Activated CD4-positive, alpha-beta T cell treated with anti-CD3 and anti-CD28 coated beads, Interleukin-2, amount 50 U/mL, for 1 hour (primary cell): ENCODE data around the gene DLK1.

Experiments
- DNase-seq: peaks from one replicate; pipeline ENCODE4 v3.0.0-alpha.2; 2020

The DLK1 gene

GRCh38 chr14:100778951-100779690 is 52.4 kb downstream of the DLK1 start:
- no peak for DNase-seq

GRCh38 chr14:100779691-100780080 is 53.0 kb downstream of the DLK1 start:
- no peak for DNase-seq

GRCh38 chr14:100780246-100780645 is 53.6 kb downstream of the DLK1 start:
- DNase-seq = no peak

GRCh38 chr14:100780646-100781355 is 54.1 kb downstream of the DLK1 start:
- no peak for DNase-seq

- DNase-seq = no peak
Observed at GRCh38 chr14:100781952-100782351, 55.3 kb downstream of the DLK1 start.

- no peak for DNase-seq
Observed at GRCh38 chr14:100782516-100783320, 56.0 kb downstream of the DLK1 start.

- no peak for DNase-seq
Observed at GRCh38 chr14:100783630-100784370, 57.1 kb downstream of the DLK1 start.

GRCh38 chr14:100784523-100785337 is 58.0 kb downstream of the DLK1 start:
- no peak for DNase-seq

- no peak for DNase-seq
Observed at GRCh38 chr14:100785338-100785615, 58.6 kb downstream of the DLK1 start.

- DNase-seq = no peak
Observed at GRCh38 chr14:100785626-100786025, 58.9 kb downstream of the DLK1 start.

- DNase-seq = no peak
Observed at GRCh38 chr14:100786131-100786530, 59.4 kb downstream of the DLK1 start.

GRCh38 chr14:100786576-100787219 is 60.0 kb downstream of the DLK1 start:
- no peak for DNase-seq

- DNase-seq = no peak
Observed at GRCh38 chr14:100787659-100788058, 61.0 kb downstream of the DLK1 start.
